ENCODE results near the gene FSTL4. TPM values are rescaled to one million over a fixed set of nuclear protein-coding genes. Genes with fewer than 3 reads are reported as not detected.

Gene FSTL4
- polyA plus RNA-seq, 4 donors, result 0.25 to 1.5 TPM; not detected in 2

GRCh38 chr5:133262690-133263089, 349.7 kb downstream of the FSTL4 start:
- DNase-seq (no peak), FAIRE-seq (no peak)
- H3K4me1 ChIP-seq (ENCODE audit: control insufficient read depth in 3 of 3, insufficient read depth in 2 of 3, low read depth in 1 of 3, low read length in 2 of 3), result peaks cover 0 to 21% (median 0%) of the 10 kb centered on the region in 3 donors
- 68 to 77% (median 77%) methylated on average over 4 of the region's 4 CpGs for WGBS, 3 donors
- H3K36me3 ChIP-seq (ENCODE audit: control insufficient read depth in 3 of 3, insufficient read depth in 2 of 3, low read depth in 1 of 3, low read length in 3 of 3), result no peaks in the 10 kb centered on the region
- peaks cover 0 to 2% (median 0%) of the 10 kb centered on the region in 3 donors for H3K27me3 ChIP-seq (ENCODE audit: control insufficient read depth in 3 of 3, insufficient read depth in 3 of 3, low read length in 3 of 3)
- no peak overlapping the region for H3K4me3 ChIP-seq (ENCODE audit: low read depth in 1 of 3, low read length in 3 of 3)
- no peak overlapping the region for H3K27ac ChIP-seq (ENCODE audit: low read depth in 1 of 3, low read length in 2 of 3)
- no peaks in the 10 kb centered on the region for H3K9me3 ChIP-seq (ENCODE audit: control insufficient read depth in 2 of 2, insufficient read depth in 1 of 2, low read depth in 1 of 2, low read length in 1 of 2)

DNA sequence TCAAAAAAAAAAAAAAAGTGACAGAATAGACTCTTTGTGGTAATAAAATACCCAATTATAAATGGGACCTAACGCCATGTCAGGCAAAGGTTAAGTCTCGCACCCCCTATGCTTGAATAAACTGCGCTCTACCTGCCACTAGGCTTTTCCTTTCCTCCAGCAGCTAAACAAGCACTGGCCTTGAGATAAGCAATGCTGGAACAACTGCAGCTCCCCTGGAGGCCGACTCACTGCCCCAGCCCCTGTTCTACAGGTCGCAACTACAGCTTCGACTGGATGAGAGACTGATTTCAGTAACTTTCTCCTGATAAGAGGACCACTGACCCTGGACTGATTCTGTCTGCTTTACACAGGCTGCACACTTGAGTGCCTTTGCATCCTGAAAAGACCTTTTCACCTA, 350.3 kb downstream of the FSTL4 start:
- no peaks in the 10 kb centered on the region for H3K9me3 ChIP-seq (ENCODE audit: control insufficient read depth in 2 of 2, insufficient read depth in 1 of 2, low read depth in 1 of 2, low read length in 1 of 2)
- DNase-seq (peak in 1 of 2 donors; percentile 52), FAIRE-seq (no peak)
- WGBS, 3 donors, result 69 to 77% (median 74%) methylated on average over 6 of the region's 6 CpGs
- peaks cover 0 to 2% (median 0%) of the 10 kb centered on the region in 3 donors for H3K27me3 ChIP-seq (ENCODE audit: control insufficient read depth in 3 of 3, insufficient read depth in 3 of 3, low read length in 3 of 3)
- peaks cover 0 to 19% (median 0%) of the 10 kb centered on the region in 3 donors for H3K4me1 ChIP-seq (ENCODE audit: control insufficient read depth in 3 of 3, insufficient read depth in 2 of 3, low read depth in 1 of 3, low read length in 2 of 3)
- H3K27ac ChIP-seq (ENCODE audit: low read depth in 1 of 3, low read length in 2 of 3), result no peak overlapping the region
- H3K36me3 ChIP-seq (ENCODE audit: control insufficient read depth in 3 of 3, insufficient read depth in 2 of 3, low read depth in 1 of 3, low read length in 3 of 3), result no peaks in the 10 kb centered on the region
- no peak overlapping the region for H3K4me3 ChIP-seq (ENCODE audit: low read depth in 1 of 3, low read length in 3 of 3)

DNA sequence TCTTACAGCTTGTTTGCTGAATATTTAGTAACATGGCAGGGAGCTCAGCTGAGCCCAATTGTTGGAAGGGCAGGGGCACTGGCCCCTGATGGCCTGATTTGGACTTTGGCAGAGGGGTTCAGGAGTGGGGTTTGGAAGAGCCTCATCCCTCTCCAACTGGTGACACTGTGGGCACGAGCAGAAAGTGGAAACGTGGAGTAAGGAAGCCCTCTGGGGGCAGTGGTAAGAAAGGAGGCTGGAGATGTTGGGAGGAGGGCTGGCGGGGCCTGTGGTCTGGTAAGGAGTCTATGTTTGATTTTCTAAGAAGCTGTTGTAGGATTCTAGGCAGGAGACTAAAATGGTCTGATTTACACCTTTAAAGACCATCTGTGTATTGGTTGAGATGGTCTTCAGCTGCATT, 351.6 kb downstream of the FSTL4 start:
- Histone ChIP-seq H3K27ac (ENCODE audit: low read depth in 1 of 3, low read length in 2 of 3) (no peak overlapping the region), H3K9me3 (ENCODE audit: control insufficient read depth in 2 of 2, insufficient read depth in 1 of 2, low read depth in 1 of 2, low read length in 1 of 2) (no peaks in the 10 kb centered on the region), H3K4me1 (ENCODE audit: control insufficient read depth in 3 of 3, insufficient read depth in 2 of 3, low read depth in 1 of 3, low read length in 2 of 3) (peaks cover 0 to 14% (median 0%) of the 10 kb centered on the region in 3 donors), H3K36me3 (ENCODE audit: control insufficient read depth in 3 of 3, insufficient read depth in 2 of 3, low read depth in 1 of 3, low read length in 3 of 3) (no peaks in the 10 kb centered on the region), H3K27me3 (ENCODE audit: control insufficient read depth in 3 of 3, insufficient read depth in 3 of 3, low read length in 3 of 3) (peaks cover 0 to 2% (median 0%) of the 10 kb centered on the region in 3 donors), H3K4me3 (ENCODE audit: low read depth in 1 of 3, low read length in 3 of 3) (no peak overlapping the region)
- DNase-seq (peak in 1 of 2 donors; percentile 12), FAIRE-seq (no peak)
- WGBS, 3 donors, result 48 to 64% (median 57%) methylated on average over 3 of the region's 3 CpGs

GRCh38 chr5:133259199-133259997, 352.9 kb downstream of the FSTL4 start:
- no peak overlapping the region for H3K4me3 ChIP-seq (ENCODE audit: low read depth in 1 of 3, low read length in 3 of 3)
- 77 to 80% (median 77%) methylated on average over 10 of the region's 10 CpGs for WGBS, 3 donors
- peaks cover 0 to 2% (median 0%) of the 10 kb centered on the region in 3 donors for H3K27me3 ChIP-seq (ENCODE audit: control insufficient read depth in 3 of 3, insufficient read depth in 3 of 3, low read length in 3 of 3)
- no peak overlapping the region for H3K27ac ChIP-seq (ENCODE audit: low read depth in 1 of 3, low read length in 2 of 3)
- DNase-seq (no peak), FAIRE-seq (no peak)
- no peaks in the 10 kb centered on the region for H3K36me3 ChIP-seq (ENCODE audit: control insufficient read depth in 3 of 3, insufficient read depth in 2 of 3, low read depth in 1 of 3, low read length in 3 of 3)
- H3K9me3 ChIP-seq (ENCODE audit: control insufficient read depth in 2 of 2, insufficient read depth in 1 of 2, low read depth in 1 of 2, low read length in 1 of 2), result no peaks in the 10 kb centered on the region
- H3K4me1 ChIP-seq (ENCODE audit: control insufficient read depth in 3 of 3, insufficient read depth in 2 of 3, low read depth in 1 of 3, low read length in 2 of 3), result peaks cover 0 to 14% (median 0%) of the 10 kb centered on the region in 3 donors

- Histone ChIP-seq H3K4me3 (ENCODE audit: low read depth in 1 of 3, low read length in 3 of 3) (no peak overlapping the region), H3K36me3 (ENCODE audit: control insufficient read depth in 3 of 3, insufficient read depth in 2 of 3, low read depth in 1 of 3, low read length in 3 of 3) (no peaks in the 10 kb centered on the region), H3K9me3 (ENCODE audit: control insufficient read depth in 2 of 2, insufficient read depth in 1 of 2, low read depth in 1 of 2, low read length in 1 of 2) (no peaks in the 10 kb centered on the region), H3K4me1 (ENCODE audit: control insufficient read depth in 3 of 3, insufficient read depth in 2 of 3, low read depth in 1 of 3, low read length in 2 of 3) (peaks cover 0 to 14% (median 0%) of the 10 kb centered on the region in 3 donors), H3K27me3 (ENCODE audit: control insufficient read depth in 3 of 3, insufficient read depth in 3 of 3, low read length in 3 of 3) (no peaks in the 10 kb centered on the region), H3K27ac (ENCODE audit: low read depth in 1 of 3, low read length in 2 of 3) (no peak overlapping the region)
- FAIRE-seq, result no peak
- no peak for DNase-seq
- 77 to 93% (median 90%) methylated on average over 2 of the region's 2 CpGs for WGBS, 3 donors
Observed at GRCh38 chr5:133257977-133258376, 354.4 kb downstream of the FSTL4 start.

DNA sequence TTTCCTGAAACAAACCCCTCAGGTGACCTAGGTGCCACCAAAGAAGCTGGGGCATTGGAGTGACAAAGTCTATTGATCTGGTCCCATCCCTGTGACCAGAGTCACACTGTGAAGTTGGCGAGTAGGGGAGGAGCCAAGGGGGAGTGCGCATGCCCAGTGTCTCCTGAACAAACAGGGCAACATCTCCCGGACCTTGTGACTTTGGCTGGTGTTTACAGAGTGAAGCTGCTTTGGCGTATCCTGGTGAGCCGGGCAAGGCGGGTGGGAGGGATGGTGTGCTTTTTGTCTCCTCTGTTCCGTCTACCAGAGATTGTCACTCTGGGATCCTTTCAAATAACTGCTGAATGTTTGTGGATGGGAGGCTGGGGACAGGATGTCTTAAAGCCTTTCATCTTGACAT, 356.1 kb downstream of the FSTL4 start:
- H3K27ac ChIP-seq (ENCODE audit: low read depth in 1 of 3, low read length in 2 of 3), result peak overlapping the region in 1 of 3 donors; percentile 78
- no peaks in the 10 kb centered on the region for H3K36me3 ChIP-seq (ENCODE audit: control insufficient read depth in 3 of 3, insufficient read depth in 2 of 3, low read depth in 1 of 3, low read length in 3 of 3)
- H3K4me1 ChIP-seq (ENCODE audit: control insufficient read depth in 3 of 3, insufficient read depth in 2 of 3, low read depth in 1 of 3, low read length in 2 of 3), result peaks cover 0 to 22% (median 0%) of the 10 kb centered on the region in 3 donors
- H3K27me3 ChIP-seq (ENCODE audit: control insufficient read depth in 3 of 3, insufficient read depth in 3 of 3, low read length in 3 of 3), result no peaks in the 10 kb centered on the region
- WGBS, 3 donors, result 17 to 66% (median 46%) methylated on average over 7 of the region's 7 CpGs
- peak; percentile 65 to 83 for DNase-seq
- H3K4me3 ChIP-seq (ENCODE audit: low read depth in 1 of 3, low read length in 3 of 3), result no peak overlapping the region
- no peaks in the 10 kb centered on the region for H3K9me3 ChIP-seq (ENCODE audit: control insufficient read depth in 2 of 2, insufficient read depth in 1 of 2, low read depth in 1 of 2, low read length in 1 of 2)
- no peak for FAIRE-seq

DNA sequence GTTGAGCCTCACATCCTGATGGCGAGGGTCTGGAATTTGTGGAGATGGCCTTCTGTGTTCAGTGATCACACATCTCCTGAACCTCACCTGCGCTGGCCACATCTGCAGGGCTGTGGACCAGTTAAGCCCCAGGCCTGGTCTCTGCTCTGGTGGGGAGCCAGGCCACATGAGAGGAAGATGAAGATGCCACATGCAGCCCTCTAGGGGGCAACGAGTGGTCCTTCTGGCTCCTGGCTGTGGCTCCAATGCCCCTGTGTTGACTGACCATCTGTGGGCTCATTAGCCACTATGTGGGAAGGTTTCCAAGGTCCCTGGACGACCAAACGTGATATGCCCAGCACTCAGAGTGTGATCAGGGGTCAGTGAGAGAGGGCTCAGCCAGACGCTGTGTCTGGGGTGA, 357.5 kb downstream of the FSTL4 start:
- DNase-seq, result no peak
- Histone ChIP-seq H3K27me3 (ENCODE audit: control insufficient read depth in 3 of 3, insufficient read depth in 3 of 3, low read length in 3 of 3) (no peaks in the 10 kb centered on the region), H3K27ac (ENCODE audit: low read depth in 1 of 3, low read length in 2 of 3) (no peak overlapping the region), H3K4me1 (ENCODE audit: control insufficient read depth in 3 of 3, insufficient read depth in 2 of 3, low read depth in 1 of 3, low read length in 2 of 3) (peaks cover 0 to 36% (median 0%) of the 10 kb centered on the region in 3 donors), H3K4me3 (ENCODE audit: low read depth in 1 of 3, low read length in 3 of 3) (no peak overlapping the region), H3K9me3 (ENCODE audit: control insufficient read depth in 2 of 2, insufficient read depth in 1 of 2, low read depth in 1 of 2, low read length in 1 of 2) (no peaks in the 10 kb centered on the region), H3K36me3 (ENCODE audit: control insufficient read depth in 3 of 3, insufficient read depth in 2 of 3, low read depth in 1 of 3, low read length in 3 of 3) (no peaks in the 10 kb centered on the region)
- no peak for FAIRE-seq
- WGBS, 3 donors, result 75 to 89% (median 82%) methylated on average over 6 of the region's 6 CpGs

- WGBS, 3 donors, result 81 to 96% (median 90%) methylated on average over 1 of the region's 1 CpG
- DNase-seq, result no peak
- Histone ChIP-seq H3K4me3 (ENCODE audit: low read depth in 1 of 3, low read length in 3 of 3) (no peak overlapping the region), H3K27me3 (ENCODE audit: control insufficient read depth in 3 of 3, insufficient read depth in 3 of 3, low read length in 3 of 3) (no peaks in the 10 kb centered on the region), H3K27ac (ENCODE audit: low read depth in 1 of 3, low read length in 2 of 3) (no peak overlapping the region), H3K4me1 (ENCODE audit: control insufficient read depth in 3 of 3, insufficient read depth in 2 of 3, low read depth in 1 of 3, low read length in 2 of 3) (peaks cover 0 to 48% (median 0%) of the 10 kb centered on the region in 3 donors), H3K36me3 (ENCODE audit: control insufficient read depth in 3 of 3, insufficient read depth in 2 of 3, low read depth in 1 of 3, low read length in 3 of 3) (no peaks in the 10 kb centered on the region), H3K9me3 (ENCODE audit: control insufficient read depth in 2 of 2, insufficient read depth in 1 of 2, low read depth in 1 of 2, low read length in 1 of 2) (no peaks in the 10 kb centered on the region)
- no peak for FAIRE-seq
Observed at GRCh38 chr5:133253671-133254070, 358.7 kb downstream of the FSTL4 start.

All from small intestine (tissue), 7 donors.